Measurements from ENCODE around the gene PHF21B. TPM values are rescaled to one million over a fixed set of nuclear protein-coding genes. Genes with fewer than 3 reads are reported as not detected.
"Not testable (repeated sequence)": the region's sequence is repeated elsewhere in the genome, so short reads cannot be mapped to it uniquely, and the experiment has no call there.

PHF21B gene
- total RNA-seq = 0.67 TPM
- long read RNA-seq, partial matches to known transcripts = 0 of 1 reads
- long read RNA-seq, other reads (novel, unspliced or antisense) = 1 of 1 reads

DNA sequence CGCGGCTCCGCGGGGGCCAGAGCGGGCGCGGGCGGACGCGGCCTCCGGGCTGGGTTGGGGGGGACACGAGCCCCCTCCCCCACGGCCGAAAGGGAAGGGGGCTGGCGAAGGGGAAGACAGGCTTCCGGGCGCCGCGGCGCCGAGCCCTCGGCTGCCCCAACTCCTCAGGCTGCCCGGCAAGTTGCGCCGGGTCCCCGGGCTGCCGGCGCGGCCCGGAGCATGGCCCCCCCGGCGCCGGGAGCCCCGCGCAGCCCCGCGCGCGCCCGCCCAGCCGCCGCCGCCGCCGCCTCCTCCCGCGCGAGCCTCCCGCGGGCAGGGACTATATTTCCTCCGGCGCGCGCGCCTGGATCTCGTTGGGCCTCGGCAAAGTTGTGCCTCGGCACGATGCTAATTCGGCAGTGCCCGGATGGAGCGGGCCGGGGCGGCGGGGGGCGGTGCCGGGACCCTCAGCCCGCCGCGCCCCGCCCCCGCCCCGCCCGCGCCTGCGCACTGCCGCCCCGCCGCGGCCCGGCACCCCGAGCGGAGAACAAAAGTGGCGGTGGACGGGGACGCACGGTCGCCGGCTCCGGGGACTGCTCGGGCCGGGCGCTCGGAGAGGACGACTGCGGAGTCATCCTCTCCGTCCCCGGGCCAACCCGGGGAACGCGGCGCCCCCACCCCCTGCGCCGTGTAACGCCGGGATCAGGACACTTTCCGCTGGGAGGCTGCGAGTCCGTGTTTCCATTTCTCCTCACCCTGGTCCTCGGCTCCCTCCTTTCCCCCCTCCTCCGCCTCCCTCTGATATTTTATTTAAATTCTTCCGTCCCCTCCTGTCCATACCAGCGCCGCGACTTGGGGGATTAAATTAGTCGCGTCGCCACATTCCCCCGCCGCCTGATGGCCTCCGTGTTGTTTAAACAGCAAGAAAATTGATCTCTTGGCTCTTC is at the start of gene PHF21B:
Gene PHF21B (minus strand): TSS at position 400 of the 926 bp plus-strand sequence. CDS start 456 bp downstream, outside the sequence.
- DNase-seq (ENCODE audit: low spot score) = no peak
- intact Hi-C loops (cut with DNase I) = no loop called here

GRCh38 chr22:45059296-45059695 is 49.5 kb upstream of the PHF21B start:
- intact Hi-C loops (cut with DNase I) = no loop called here
- no peak for DNase-seq (ENCODE audit: low spot score)

- intact Hi-C loops (cut with DNase I) = no loop called here
- DNase-seq (ENCODE audit: low spot score) = no peak
Observed at GRCh38 chr22:45058622-45058912, 48.8 kb upstream of the PHF21B start.

GRCh38 chr22:45055936-45056335 is 46.1 kb upstream of the PHF21B start:
- DNase-seq (ENCODE audit: low spot score) = no peak
- intact Hi-C loops (cut with DNase I) = no loop called here

DNA sequence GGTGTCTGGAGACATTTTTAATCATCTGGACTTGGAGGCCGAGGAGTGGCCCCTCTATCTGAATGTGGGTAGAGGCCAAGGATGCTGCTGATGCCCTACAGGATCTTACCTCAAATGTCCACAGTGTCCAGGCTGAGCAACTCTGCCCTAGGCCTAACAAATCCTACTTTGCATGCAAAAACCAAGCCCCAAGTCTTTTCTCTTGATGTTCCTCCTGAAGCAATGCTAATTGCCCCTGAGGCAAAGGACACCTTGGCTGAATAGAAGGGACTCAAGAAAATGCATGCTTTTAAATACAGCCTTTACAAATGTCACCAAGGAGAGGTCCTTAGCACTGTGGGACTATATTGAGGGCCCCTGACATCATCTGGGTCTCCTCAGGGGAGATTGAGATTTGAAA is 43.8 kb upstream of the PHF21B start:
- intact Hi-C loops (cut with DNase I) = no loop called here
- no peak for DNase-seq (ENCODE audit: low spot score)

DNA sequence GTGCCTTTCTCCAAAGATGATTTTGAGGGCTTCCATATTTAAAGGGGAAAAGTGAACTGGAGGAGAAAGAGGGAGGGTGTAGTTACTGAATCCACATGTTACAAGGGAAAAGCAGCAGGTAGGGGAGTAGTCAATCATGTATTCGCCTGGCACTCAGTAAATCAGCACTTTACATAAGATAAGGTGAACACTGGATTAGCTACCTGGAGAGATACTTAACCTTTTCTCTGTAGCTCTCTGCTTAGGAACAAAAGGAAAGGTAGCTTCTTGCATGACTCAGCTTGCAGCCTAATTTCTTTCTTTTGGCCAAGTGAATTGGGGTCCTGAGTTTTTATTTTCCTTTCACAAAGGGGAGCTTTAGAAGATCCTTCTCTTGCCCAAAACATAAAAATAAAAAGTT is 43.3 kb upstream of the PHF21B start:
- intact Hi-C loops (cut with DNase I) = no loop called here
- DNase-seq (ENCODE audit: low spot score) = no peak

DNA sequence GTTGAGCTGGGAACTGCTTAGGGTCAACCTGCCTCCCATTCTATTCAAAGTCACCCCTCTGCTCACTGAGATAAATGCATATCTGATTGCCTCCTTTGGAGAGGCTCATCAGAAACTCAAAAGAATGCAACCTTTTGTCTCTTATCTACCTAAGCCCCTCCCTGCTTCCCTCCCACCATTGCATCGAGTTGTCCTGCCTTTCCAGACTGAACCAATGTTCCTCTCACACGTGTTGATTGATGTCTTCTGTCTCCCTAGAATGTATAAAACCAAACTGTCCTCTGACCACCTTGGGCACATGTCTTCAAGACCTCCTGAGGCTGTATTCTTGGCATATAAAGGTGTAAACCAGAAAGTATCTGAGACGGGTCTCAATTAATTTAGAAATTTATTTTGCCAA is 42.9 kb upstream of the PHF21B start:
- intact Hi-C loops (cut with DNase I); DNase-seq (ENCODE audit: low spot score): not testable (repeated sequence)

DNA sequence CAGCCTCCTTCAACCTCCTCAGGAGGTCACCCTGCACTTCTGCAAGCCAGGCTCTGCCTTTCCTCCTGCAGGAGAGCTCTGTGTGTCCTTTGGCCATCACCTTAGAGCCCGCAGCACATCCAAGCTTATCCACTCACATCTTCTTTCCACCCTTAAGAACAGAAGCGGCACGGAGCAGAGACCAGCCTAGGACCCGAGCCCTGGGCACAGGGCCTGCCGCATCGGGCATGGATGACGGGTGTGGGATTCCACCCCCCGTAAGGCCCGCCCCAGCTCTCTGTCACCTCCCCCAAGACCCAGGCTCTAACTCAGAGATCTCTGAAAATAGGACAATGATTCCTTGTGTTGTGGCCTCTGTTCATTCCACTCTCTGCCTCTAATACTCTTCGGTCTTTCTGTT is 42.1 kb upstream of the PHF21B start:
- no peak for DNase-seq (ENCODE audit: low spot score)

GRCh38 chr22:45051419-45051818 is 41.6 kb upstream of the PHF21B start:
- intact Hi-C loops (cut with DNase I) = no loop called here
- no peak for DNase-seq (ENCODE audit: low spot score)

More for the DNA sequence above, 42.1 kb upstream of the PHF21B start:
- intact Hi-C loops (cut with DNase I) = no loop called here

DNA sequence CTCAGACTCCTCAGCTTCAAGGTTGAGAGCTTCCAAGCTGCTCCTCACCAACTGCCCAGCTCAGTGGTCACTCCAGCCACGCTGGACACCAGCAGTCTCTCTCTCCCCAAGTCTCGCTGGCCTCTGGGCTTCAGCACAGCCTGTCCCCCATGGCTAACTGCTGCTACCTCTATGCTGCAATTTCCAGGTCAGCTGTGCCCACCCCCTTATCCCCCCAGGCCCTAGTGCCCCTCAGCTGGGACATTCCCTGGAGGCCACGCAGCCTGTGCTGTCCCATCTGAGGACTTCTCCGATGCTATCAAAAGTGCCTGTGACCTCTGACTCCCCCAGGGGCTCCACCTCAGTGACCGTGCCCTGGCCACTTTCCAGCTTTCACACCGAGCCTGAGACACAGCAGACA is 37.5 kb upstream of the PHF21B start:
- no peak for DNase-seq (ENCODE audit: low spot score)
- intact Hi-C loops (cut with DNase I) = no loop called here

GRCh38 chr22:45045208-45045607 is 35.4 kb upstream of the PHF21B start:
- no peak for DNase-seq (ENCODE audit: low spot score)
- intact Hi-C loops (cut with DNase I) = no loop called here

- no peak for DNase-seq (ENCODE audit: low spot score)
Observed at GRCh38 chr22:45042263-45042662, 32.5 kb upstream of the PHF21B start.

GRCh38 chr22:45039133-45039532 is 29.3 kb upstream of the PHF21B start:
- no peak for DNase-seq (ENCODE audit: low spot score)
- intact Hi-C loops (cut with DNase I) = no loop called here

More at GRCh38 chr22:45042263-45042662, 32.5 kb upstream of the PHF21B start:
- intact Hi-C loops (cut with DNase I) = no loop called here

GRCh38 chr22:45036154-45036553 is 26.3 kb upstream of the PHF21B start:
- no peak for DNase-seq (ENCODE audit: low spot score)
- intact Hi-C loops (cut with DNase I) = no loop called here

- DNase-seq (ENCODE audit: low spot score) = no peak
- intact Hi-C loops (cut with DNase I) = no loop called here
Observed at GRCh38 chr22:45034821-45035220, 25.0 kb upstream of the PHF21B start.

GRCh38 chr22:45034156-45034555 is 24.4 kb upstream of the PHF21B start:
- intact Hi-C loops (cut with DNase I) = no loop called here

GRCh38 chr22:45033136-45033535 is 23.3 kb upstream of the PHF21B start:
- intact Hi-C loops (cut with DNase I) = no loop called here
- no peak for DNase-seq (ENCODE audit: low spot score)

More at GRCh38 chr22:45034156-45034555, 24.4 kb upstream of the PHF21B start:
- DNase-seq (ENCODE audit: low spot score) = no peak

DNA sequence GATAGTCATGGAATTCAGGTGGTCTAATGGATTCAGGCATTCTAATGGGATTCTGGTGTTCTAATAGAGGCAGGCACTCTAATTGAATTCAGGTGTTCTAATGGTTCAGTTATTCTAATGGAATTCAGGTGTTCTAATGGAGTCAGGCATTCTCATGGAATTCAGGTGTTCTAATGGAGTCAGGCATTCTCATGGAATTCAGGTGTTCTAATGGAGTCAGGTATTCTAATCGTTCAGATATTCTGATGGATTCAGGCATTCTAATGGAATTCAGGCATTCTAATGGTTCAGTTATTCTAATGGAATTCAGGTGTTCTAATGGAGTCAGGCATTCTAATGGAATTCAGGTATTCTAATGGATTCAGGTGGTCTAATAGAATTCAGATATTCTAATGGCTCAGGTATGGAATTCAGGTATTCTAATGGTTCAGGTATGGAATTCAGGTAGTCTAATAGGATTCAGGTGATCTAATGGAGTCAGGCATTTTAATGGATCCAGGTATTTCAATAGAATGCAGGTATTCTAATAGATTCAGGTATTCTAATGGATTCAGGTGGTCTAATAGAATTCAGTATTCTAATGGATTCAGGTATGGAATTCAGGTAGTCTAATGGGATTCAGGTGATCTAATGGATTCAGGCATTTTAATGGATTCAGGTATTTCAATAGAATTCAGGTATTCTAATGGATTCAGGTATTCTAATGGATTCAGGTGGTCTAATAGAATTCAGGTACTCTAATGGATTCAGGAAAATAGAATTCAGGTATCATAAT is 22.0 kb upstream of the PHF21B start:
- intact Hi-C loops (cut with DNase I) = no loop called here
- DNase-seq (ENCODE audit: low spot score) = no peak

GRCh38 chr22:45029501-45029900 is 19.7 kb upstream of the PHF21B start:
- intact Hi-C loops (cut with DNase I) = no loop called here
- no peak for DNase-seq (ENCODE audit: low spot score)

DNA sequence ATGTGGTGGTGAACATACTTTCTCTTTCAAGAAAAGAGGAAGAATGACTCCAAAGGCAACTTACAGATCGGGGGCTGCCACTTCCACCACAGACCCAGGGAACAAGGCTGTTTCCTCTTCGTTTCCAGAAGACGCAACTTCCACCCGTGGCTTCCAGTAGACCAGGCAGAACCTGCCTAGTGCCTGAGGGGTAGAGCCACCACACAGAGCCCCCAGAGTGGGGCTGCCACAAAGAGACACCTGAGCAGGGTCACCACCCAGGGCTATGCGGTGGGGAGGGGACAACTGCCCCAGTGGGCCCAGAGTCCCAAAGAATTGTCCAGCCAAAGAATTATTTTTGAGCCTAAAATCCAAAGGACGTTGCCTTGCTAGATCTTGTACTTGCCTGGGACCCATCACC is 16.7 kb upstream of the PHF21B start:
- intact Hi-C loops (cut with DNase I) = no loop called here

GRCh38 chr22:45023431-45023830 is 13.6 kb upstream of the PHF21B start:
- DNase-seq (ENCODE audit: low spot score) = no peak
- intact Hi-C loops (cut with DNase I) = no loop called here

More for the DNA sequence above, 16.7 kb upstream of the PHF21B start:
- DNase-seq (ENCODE audit: low spot score) = no peak

Data from cardiac septum (tissue), 1 donor.